Vagina (tissue), 2 donors: ENCODE measurements around the gene PDE4D.

Source experiments
- POLR2A ChIP-seq, 2 donors: fragments of 450-650 bp; IDR thresholded peaks; one replicate each; pipeline ENCODE4 v1.6.1; 2017; ENCODE audit warnings: antibody characterized with exemption in 2 of 2, mild to moderate bottlenecking in 2 of 2, moderate library complexity in 2 of 2
- POLR2AphosphoS5 ChIP-seq, 2 donors: sonication (generic); formaldehyde crosslinking; IDR thresholded peaks; one replicate each; pipeline ENCODE4 v1.9.0; 2017; ENCODE audit warnings: antibody characterized with exemption in 2 of 2, mild to moderate bottlenecking in 2 of 2, low read depth in 1 of 2; ENCODE audit not compliant: insufficient read depth in 1 of 2
- TF ChIP-seq, protein P1 (sequence below), 3 experiments: fragments of 450-650 bp in 2 of 3; fragments of 200-600 bp in 1 of 3; sonication (generic) in 1 of 3; IDR thresholded peaks; one replicate each; pipeline ENCODE4 v1.5.1; 2017 to 2019; ENCODE audit warnings: antibody characterized with exemption in 3 of 3, mild to moderate bottlenecking in 2 of 3, moderate library complexity in 2 of 3

DNA sequence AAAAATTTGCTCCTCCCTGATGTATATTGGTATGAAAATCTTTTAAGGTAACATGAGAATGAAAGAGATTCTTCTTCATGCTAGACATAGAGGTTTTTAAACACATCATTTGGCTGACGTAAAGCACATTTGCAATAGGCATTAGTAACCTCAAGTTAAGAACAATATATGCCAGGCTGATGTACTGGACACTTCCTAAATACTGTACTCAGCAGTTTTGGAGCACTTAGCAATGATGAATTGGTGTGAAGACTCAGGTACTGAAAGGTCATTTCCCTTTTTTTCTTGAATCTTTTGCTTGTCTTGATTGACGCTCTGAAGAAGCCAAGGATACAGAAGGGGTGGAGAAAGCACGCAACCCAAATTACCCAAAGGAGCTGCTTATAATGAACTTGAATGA, 322.5 kb downstream of the PDE4D start:
- TF ChIP-seq POLR2AphosphoS5 (IDR thresholded peaks at IDR 0.05; ENCODE audit: insufficient read depth in 1 of 2, low read depth in 1 of 2) (no peak), POLR2A (IDR thresholded peaks at IDR 0.05) (no peak)
- TF ChIP-seq, protein P1, sequence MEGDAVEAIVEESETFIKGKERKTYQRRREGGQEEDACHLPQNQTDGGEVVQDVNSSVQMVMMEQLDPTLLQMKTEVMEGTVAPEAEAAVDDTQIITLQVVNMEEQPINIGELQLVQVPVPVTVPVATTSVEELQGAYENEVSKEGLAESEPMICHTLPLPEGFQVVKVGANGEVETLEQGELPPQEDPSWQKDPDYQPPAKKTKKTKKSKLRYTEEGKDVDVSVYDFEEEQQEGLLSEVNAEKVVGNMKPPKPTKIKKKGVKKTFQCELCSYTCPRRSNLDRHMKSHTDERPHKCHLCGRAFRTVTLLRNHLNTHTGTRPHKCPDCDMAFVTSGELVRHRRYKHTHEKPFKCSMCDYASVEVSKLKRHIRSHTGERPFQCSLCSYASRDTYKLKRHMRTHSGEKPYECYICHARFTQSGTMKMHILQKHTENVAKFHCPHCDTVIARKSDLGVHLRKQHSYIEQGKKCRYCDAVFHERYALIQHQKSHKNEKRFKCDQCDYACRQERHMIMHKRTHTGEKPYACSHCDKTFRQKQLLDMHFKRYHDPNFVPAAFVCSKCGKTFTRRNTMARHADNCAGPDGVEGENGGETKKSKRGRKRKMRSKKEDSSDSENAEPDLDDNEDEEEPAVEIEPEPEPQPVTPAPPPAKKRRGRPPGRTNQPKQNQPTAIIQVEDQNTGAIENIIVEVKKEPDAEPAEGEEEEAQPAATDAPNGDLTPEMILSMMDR (IDR thresholded peaks at IDR 0.05) = no peak
